ENCODE measurements around the gene UNC5B. TPM values are rescaled to one million over a fixed set of nuclear protein-coding genes. Genes with fewer than 3 reads are reported as not detected.

Gene UNC5B
- total RNA-seq, 1 experiment from 2014 or later, result 80.5 TPM

- Mint-ChIP-seq H3K4me3 (ENCODE audit: unreplicated experiment) (no peak overlapping the region), H3K27ac (ENCODE audit: low read depth, unreplicated experiment) (no peak overlapping the region), H3K9me3 (ENCODE audit: unreplicated experiment) (no peaks in the 10 kb centered on the region), H3K4me1 (ENCODE audit: insufficient read depth, unreplicated experiment) (peaks cover 43% of the 10 kb centered on the region), H3K36me3 (ENCODE audit: insufficient read depth, unreplicated experiment) (peaks cover 6% of the 10 kb centered on the region), H3K27me3 (ENCODE audit: insufficient read depth, unreplicated experiment) (no peaks in the 10 kb centered on the region)
- intact Hi-C loops (cut with micrococcal nuclease), result no loop called here
- ChIA-PET CTCF (interaction anchor here (0.8 kb wide), 1 partner anchor 11 kb away, joined by 3 read pairs; no protein-coding TSS in a partner anchor), POLR2A (interaction anchor here (0.8 to 1.7 kb wide), 2 partner anchors 9 to 41 kb away, joined by 4 read pairs; no protein-coding TSS in a partner anchor)
- BruUV-seq (replicated peaks), result no TSS peak
- no peak for TF ChIP-seq CTCF (IDR thresholded peaks at IDR 0.05; ENCODE audit: unreplicated experiment)
- no peak for DNase-seq (ENCODE audit: unreplicated experiment)
These were observed 41.8 kb downstream of the UNC5B start for GRCh38 chr10:71253981-71254818.

GRCh38 chr10:71254834-71255549, 42.6 kb downstream of the UNC5B start:
- DNase-seq (ENCODE audit: unreplicated experiment), result no peak
- POLR2A ChIA-PET, result interaction anchor here (0.7 to 3.7 kb wide), 4 partner anchors 10 to 38 kb away, joined by 3 to 53 read pairs (median 4); no protein-coding TSS in a partner anchor
- Mint-ChIP-seq H3K4me1 (ENCODE audit: insufficient read depth, unreplicated experiment) (peaks cover 50% of the 10 kb centered on the region), H3K27me3 (ENCODE audit: insufficient read depth, unreplicated experiment) (no peaks in the 10 kb centered on the region), H3K9me3 (ENCODE audit: unreplicated experiment) (no peaks in the 10 kb centered on the region), H3K4me3 (ENCODE audit: unreplicated experiment) (peak overlapping the region; percentile 62), H3K27ac (ENCODE audit: low read depth, unreplicated experiment) (peak overlapping the region; percentile 28), H3K36me3 (ENCODE audit: insufficient read depth, unreplicated experiment) (peaks cover 6% of the 10 kb centered on the region)
- TF ChIP-seq CTCF (IDR thresholded peaks at IDR 0.05; ENCODE audit: unreplicated experiment), result no peak
- CTCF ChIA-PET, result interaction anchor here (0.9 to 2.0 kb wide), 4 partner anchors 8 to 351 kb away, joined by 3 to 11 read pairs (median 8); no protein-coding TSS in a partner anchor
- BruUV-seq (replicated peaks), result no TSS peak
- intact Hi-C loops (cut with micrococcal nuclease), result no loop called here

GRCh38 chr10:71255550-71255807, 43.1 kb downstream of the UNC5B start:
- CTCF ChIA-PET, result interaction anchor here (0.9 to 2.0 kb wide), 5 partner anchors 8 to 352 kb away, joined by 3 to 11 read pairs (median 6); no protein-coding TSS in a partner anchor
- Mint-ChIP-seq H3K27ac (ENCODE audit: low read depth, unreplicated experiment) (peak overlapping the region; percentile 28), H3K4me1 (ENCODE audit: insufficient read depth, unreplicated experiment) (peaks cover 52% of the 10 kb centered on the region), H3K27me3 (ENCODE audit: insufficient read depth, unreplicated experiment) (no peaks in the 10 kb centered on the region), H3K36me3 (ENCODE audit: insufficient read depth, unreplicated experiment) (peaks cover 6% of the 10 kb centered on the region), H3K9me3 (ENCODE audit: unreplicated experiment) (no peaks in the 10 kb centered on the region), H3K4me3 (ENCODE audit: unreplicated experiment) (peak overlapping the region; percentile 62)
- BruUV-seq (replicated peaks), result no TSS peak
- POLR2A ChIA-PET, result interaction anchor here (0.6 to 3.7 kb wide), 5 partner anchors 10 to 38 kb away, joined by 3 to 53 read pairs (median 3); no protein-coding TSS in a partner anchor
- intact Hi-C loops (cut with micrococcal nuclease), result no loop called here
- TF ChIP-seq CTCF (IDR thresholded peaks at IDR 0.05; ENCODE audit: unreplicated experiment), result no peak
- DNase-seq (ENCODE audit: unreplicated experiment), result no peak

Measured in MCF 10A (cell line).